ENCODE results near the gene ABTB1.
A peak's percentile ranks its signal among the peaks of the same experiment; 100 is the strongest.
"Not testable (repeated sequence)": the region's sequence is repeated elsewhere in the genome, so short reads cannot be mapped to it uniquely, and the experiment has no call there.

The ABTB1 gene

DNA sequence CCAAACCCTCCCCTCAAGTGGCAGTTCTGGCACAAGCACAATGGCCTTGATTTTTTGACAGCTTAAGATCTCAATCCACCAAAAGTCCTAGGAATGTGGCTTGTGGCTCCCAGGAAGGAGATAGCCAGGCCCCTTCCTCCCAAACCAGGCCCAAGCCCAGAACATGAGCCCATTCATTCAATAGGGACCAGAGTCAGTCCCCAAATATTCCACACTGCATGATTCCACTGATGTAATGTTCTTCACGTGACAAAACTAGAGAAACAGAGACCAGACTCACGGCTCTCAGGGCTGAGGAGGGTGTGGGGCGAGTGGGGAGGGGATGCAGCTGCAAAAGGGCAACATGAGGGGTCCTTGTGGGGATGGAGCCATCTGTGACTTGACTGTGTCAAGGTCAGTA is 25.5 kb downstream of the ABTB1 start:
- H3K9ac ChIP-seq = peak overlapping the region; percentile 39 to 75 (median 69); a peak in 20 of 22 replicates
- H3K4me3 ChIP-seq = peak overlapping the region in 7 of 10 experiments; percentile 35 to 60 (median 50); a peak in 8 of 20 replicates
- H3K9me3 ChIP-seq (replicated peaks in 1 of 11) = peaks cover 0 to 5% (median under 1%) of the 10 kb centered on the region in 11 experiments; a peak in 8 of 22 replicates
- H3K27ac ChIP-seq = peak overlapping the region; percentile 65 to 84 (median 72); a peak in 21 of 22 replicates
- H4K20me1 ChIP-seq = no peaks in the 10 kb centered on the region
- TF ChIP-seq Cebpa-rat (IDR thresholded peaks at IDR 0.05) = no peak
- no peaks in the 10 kb centered on the region for H3K27me3 ChIP-seq
- peaks cover 27 to 57% (median 40%) of the 10 kb centered on the region in 10 experiments for H3K4me1 ChIP-seq
- H3K36me3 ChIP-seq = no peaks in the 10 kb centered on the region
- H3K4me2 ChIP-seq = peak overlapping the region; percentile 80 to 93 (median 89)

GRCh38 chr3:127698691-127699415 is 26.1 kb downstream of the ABTB1 start:
- Histone ChIP-seq H4K20me1 (no peaks in the 10 kb centered on the region), H3K9ac (peak overlapping the region in 3 of 11 experiments; percentile 69 to 71 (median 70); a peak in 2 of 22 replicates), H3K4me1 (peaks cover 27 to 51% (median 40%) of the 10 kb centered on the region in 10 experiments), H3K9me3 (replicated peaks in 1 of 11) (peaks cover 5 to 11% (median 6%) of the 10 kb centered on the region in 11 experiments; a peak in 20 of 22 replicates), H3K4me2 (peak overlapping the region; percentile 80 to 93 (median 89); a peak in 19 of 22 replicates), H3K27me3 (no peaks in the 10 kb centered on the region), H3K27ac (peak overlapping the region in 3 of 11 experiments; percentile 67 to 80 (median 78); a peak in 6 of 22 replicates), H3K4me3 (no peak overlapping the region), H3K36me3 (no peaks in the 10 kb centered on the region)
- no peak for TF ChIP-seq Cebpa-rat (IDR thresholded peaks at IDR 0.05)

DNA sequence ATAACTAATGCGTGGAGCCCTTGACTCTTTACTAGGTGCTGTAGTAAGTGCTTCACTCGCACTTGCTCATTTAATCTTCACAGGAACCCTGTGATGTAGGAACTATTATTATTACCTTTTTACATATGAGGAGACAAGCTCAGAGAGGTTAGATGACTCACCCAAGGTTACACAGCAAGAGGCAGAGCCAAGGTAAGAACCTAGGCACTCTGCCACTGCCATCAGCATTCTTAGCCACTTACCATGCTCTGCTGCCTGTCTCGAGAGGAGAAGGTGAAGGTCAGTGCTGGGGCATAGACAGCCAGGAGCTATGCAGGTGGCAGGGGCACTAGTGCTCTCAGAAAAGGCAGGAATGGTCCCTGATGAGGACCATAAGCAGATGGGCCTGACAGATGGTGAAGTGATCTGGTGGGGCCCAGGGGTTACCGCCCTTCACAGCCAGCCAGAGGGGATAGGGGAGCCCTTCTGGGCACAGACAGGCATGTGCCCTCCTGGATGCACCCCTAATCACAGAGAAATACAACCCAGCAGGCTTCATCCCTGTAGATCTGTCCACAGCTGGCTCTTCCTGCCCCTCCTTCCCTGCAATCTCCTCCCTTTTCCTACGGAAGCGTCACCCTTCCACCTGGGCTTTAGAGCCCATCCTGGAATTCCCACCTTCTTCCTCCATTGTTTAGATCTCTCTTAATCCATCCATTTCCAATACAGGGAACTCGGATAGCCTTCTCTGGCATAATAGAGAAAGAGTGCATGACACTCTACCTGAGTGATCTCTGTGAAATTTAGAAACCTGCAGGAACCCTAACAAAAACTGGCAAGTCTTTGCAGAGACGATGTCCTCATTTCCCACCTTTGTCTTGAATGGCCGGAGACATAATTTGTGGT is 26.9 kb downstream of the ABTB1 start:
- Histone ChIP-seq H3K27ac (no peak overlapping the region), H3K36me3 (no peaks in the 10 kb centered on the region), H3K9ac (no peak overlapping the region), H3K4me3 (no peak overlapping the region), H4K20me1 (no peaks in the 10 kb centered on the region), H3K4me2 (peak overlapping the region in 3 of 11 experiments; percentile 1 to 86 (median 84); a peak in 4 of 22 replicates), H3K27me3 (no peaks in the 10 kb centered on the region), H3K9me3 (replicated peaks in 1 of 11) (peaks cover 6 to 18% (median 10%) of the 10 kb centered on the region in 11 experiments; a peak in 20 of 22 replicates), H3K4me1 (peaks cover 27 to 46% (median 36%) of the 10 kb centered on the region in 10 experiments)
- no peak for TF ChIP-seq Cebpa-rat (IDR thresholded peaks at IDR 0.05)

GRCh38 chr3:127700406-127700805 is 27.7 kb downstream of the ABTB1 start:
- Histone ChIP-seq H3K4me1 (peaks cover 27 to 43% (median 35%) of the 10 kb centered on the region in 10 experiments), H3K36me3 (no peaks in the 10 kb centered on the region), H3K27me3 (no peaks in the 10 kb centered on the region), H3K27ac (no peak overlapping the region), H4K20me1 (no peaks in the 10 kb centered on the region), H3K4me3 (no peak overlapping the region), H3K9ac (no peak overlapping the region), H3K4me2 (peak overlapping the region in 4 of 11 experiments; percentile 8 to 23 (median 9); a peak in 4 of 22 replicates), H3K9me3 (replicated peaks in 1 of 11) (peaks cover 6 to 24% (median 13%) of the 10 kb centered on the region in 11 experiments; a peak in 20 of 22 replicates)
- TF ChIP-seq Cebpa-rat (IDR thresholded peaks at IDR 0.05) = no peak

- no peaks in the 10 kb centered on the region for H3K36me3 ChIP-seq
- peaks cover 6 to 24% (median 13%) of the 10 kb centered on the region in 11 experiments; a peak in 20 of 22 replicates for H3K9me3 ChIP-seq (replicated peaks in 1 of 11)
- peak overlapping the region in 5 of 11 experiments; percentile 8 to 24 (median 10); a peak in 4 of 22 replicates for H3K4me2 ChIP-seq
- H3K9ac ChIP-seq = no peak overlapping the region
- no peak overlapping the region for H3K4me3 ChIP-seq
- H3K4me1 ChIP-seq = peaks cover 21 to 41% (median 30%) of the 10 kb centered on the region in 10 experiments
- no peak for TF ChIP-seq Cebpa-rat (IDR thresholded peaks at IDR 0.05)
- no peaks in the 10 kb centered on the region for H3K27me3 ChIP-seq
- H4K20me1 ChIP-seq = no peaks in the 10 kb centered on the region
- H3K27ac ChIP-seq = no peak overlapping the region
Measured at GRCh38 chr3:127701280-127701911, 28.6 kb downstream of the ABTB1 start.

DNA sequence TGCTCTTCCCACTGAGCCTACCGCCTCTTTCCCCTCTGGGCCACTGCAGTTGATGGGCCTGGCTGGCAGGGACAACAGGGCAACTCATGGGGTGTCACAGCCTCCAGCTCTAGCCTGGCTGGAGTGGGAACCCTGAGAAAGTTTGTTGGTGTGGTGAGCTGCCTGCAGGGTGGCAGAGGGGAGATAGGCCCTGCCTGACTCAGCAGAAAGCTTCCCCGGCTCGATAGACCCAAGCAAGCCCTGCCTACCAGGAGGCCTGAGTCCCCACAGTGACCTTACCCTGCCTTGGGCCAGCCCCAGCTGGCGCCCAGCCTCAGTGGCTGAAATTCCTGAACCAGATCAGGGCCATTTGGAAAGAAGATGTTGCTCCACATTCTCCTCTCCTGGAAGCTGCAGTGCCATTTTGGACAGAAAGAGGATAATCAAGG is 29.4 kb downstream of the ABTB1 start:
- H3K36me3 ChIP-seq = no peaks in the 10 kb centered on the region
- no peaks in the 10 kb centered on the region for H3K27me3 ChIP-seq

GRCh38 chr3:127704840-127705239 is 32.1 kb downstream of the ABTB1 start:
- H3K9ac ChIP-seq, H3K4me1 ChIP-seq, H3K36me3 ChIP-seq, H3K4me2 ChIP-seq, H3K27ac ChIP-seq, H4K20me1 ChIP-seq, H3K27me3 ChIP-seq, H3K4me3 ChIP-seq: not testable (repeated sequence)
- H3K9me3 ChIP-seq (replicated peaks in 1 of 11) = peaks cover 6 to 24% (median 13%) of the 10 kb centered on the region in 11 experiments; a peak in 20 of 22 replicates

More for the DNA sequence above, 29.4 kb downstream of the ABTB1 start:
- Histone ChIP-seq H3K9ac (no peak overlapping the region), H3K27ac (no peak overlapping the region), H3K4me2 (no peak overlapping the region), H3K9me3 (replicated peaks in 1 of 11) (peaks cover 6 to 24% (median 13%) of the 10 kb centered on the region in 11 experiments; a peak in 20 of 22 replicates), H3K4me1 (peaks cover 14 to 33% (median 22%) of the 10 kb centered on the region in 10 experiments), H3K4me3 (no peak overlapping the region), H4K20me1 (no peaks in the 10 kb centered on the region)
- no peak for TF ChIP-seq Cebpa-rat (IDR thresholded peaks at IDR 0.05)

GRCh38 chr3:127706312-127706711 is 33.6 kb downstream of the ABTB1 start:
- Histone ChIP-seq H3K36me3 (no peaks in the 10 kb centered on the region), H3K4me2 (no peak overlapping the region), H3K9me3 (replicated peaks in 1 of 11) (peaks cover 6 to 24% (median 13%) of the 10 kb centered on the region in 11 experiments; a peak in 20 of 22 replicates), H4K20me1 (no peaks in the 10 kb centered on the region), H3K4me1 (peaks cover 0 to 12% (median 7%) of the 10 kb centered on the region in 10 experiments; a peak in 12 of 20 replicates), H3K9ac (no peak overlapping the region), H3K27ac (no peak overlapping the region), H3K4me3 (no peak overlapping the region), H3K27me3 (0 out of 22 replicates have a peak, but pooled peaks cover 0 to 2% (median 0%) of the 10 kb centered on the region in 11 experiments)
- no peak for TF ChIP-seq Cebpa-rat (IDR thresholded peaks at IDR 0.05)
